Aorta (tissue), 5 donors: ENCODE data around the gene SAE1. TPM values are rescaled to one million over a fixed set of nuclear protein-coding genes. Genes with fewer than 3 reads are reported as not detected.
A peak's percentile ranks its signal among the peaks of the same experiment; 100 is the strongest.

Source experiments
- ATAC-seq: fragments of 200-7000 bp; cut with Tn5 transposase; one replicate; pipeline ENCODE4 v1.9.1; 2022; ENCODE audit warnings: moderate library complexity; ENCODE audit not compliant: low FRiP score
- DNase-seq, 2 donors: peaks; one replicate each; pipeline ENCODE4 v3.0.0-alpha.2; 2020
- H3K27ac ChIP-seq, 2 donors: one replicate each; pipeline ENCODE4 v1.5.1; 2013; ENCODE audit warnings: low read length in 2 of 2, mild to moderate bottlenecking in 2 of 2, moderate library complexity in 2 of 2, control low read depth in 1 of 2, inconsistent platforms in 1 of 2, low read depth in 1 of 2
- H3K27me3 ChIP-seq, 2 donors: one replicate each; pipeline ENCODE4 v1.6.1; 2013; ENCODE audit warnings: control low read depth in 1 of 2, low read length in 1 of 2, mild to moderate bottlenecking in 1 of 2, moderate library complexity in 1 of 2; ENCODE audit not compliant: insufficient read depth in 2 of 2, control insufficient read depth in 1 of 2
- H3K36me3 ChIP-seq, 2 donors: one replicate each; pipeline ENCODE4 v1.6.1; 2013; ENCODE audit warnings: control low read depth in 1 of 2, low read length in 1 of 2, mild to moderate bottlenecking in 1 of 2; ENCODE audit not compliant: insufficient read depth in 2 of 2, control insufficient read depth in 1 of 2
- H3K4me1 ChIP-seq, 2 donors: one replicate each; pipeline ENCODE4 v1.6.1; 2013; ENCODE audit warnings: low read length in 2 of 2, control low read depth in 1 of 2, mild to moderate bottlenecking in 1 of 2, moderate library complexity in 1 of 2; ENCODE audit not compliant: insufficient read depth in 2 of 2, control insufficient read depth in 1 of 2
- H3K4me3 ChIP-seq, 2 donors: one replicate each; pipeline ENCODE4 v1.5.1; 2013; ENCODE audit warnings: low read length in 2 of 2, control low read depth in 1 of 2, mild to moderate bottlenecking in 1 of 2
- H3K9me3 ChIP-seq: one replicate; pipeline ENCODE4 v1.6.1; 2013; ENCODE audit warnings: mild to moderate bottlenecking, low read length; ENCODE audit not compliant: control insufficient read depth
- WGBS, 2 donors: extraction: QIAGEN DNeasy Blood & Tissue Kit; methylation state at CpG; one replicate each; pipeline ENCODE4 v1.1.7; 2013; 5-methylcytosine and 5-hydroxymethylcytosine counted together
- intact Hi-C, 2 donors: fragments of 100-400 bp; cut with DNase I; formaldehyde crosslinking; loops; one replicate each; pipeline versions ENCODE4 v1.14.2 to v1.15.0; 2022
- polyA plus RNA-seq, 2 donors: library from polyadenylated mRNA; stranded (reverse); fragments of 200-250 nt; gene quantifications; one replicate each; pipeline ENCODE4 v1.2.3, GENCODE V29; 2013
- total RNA-seq, 2 donors: library from RNA; stranded (reverse); fragmentation: NEBNext Ultra II Directional; extraction: Animal tissue kit (Norgen Biotek cat#: 25700); gene quantifications; one replicate each; pipeline ENCODE4 v1.2.1, GENCODE V29; 2021
- donor health status: healthy with polysubstance abuse.
- donor health status: Bipolar disorder and iron deficiency.
- donor health status: DM: no; HTN: no; CAD: no.
- donor health status: DM: no; HTN: no; CAD: no.
- donor health status: DM: yes; HTN: yes; CAD: no.

SAE1 gene
- total and polyA plus RNA-seq, 4 donors, result 44.5 to 64.9 (median 54.3) TPM

GRCh38 chr19:47221080-47221841 lies 90.6 kb downstream of the SAE1 start:
- intact Hi-C loops, result no loop called here
- no peak overlapping the region for H3K27ac ChIP-seq
- WGBS, 2 donors, result 71 to 78% methylated on average over 25 to 33 of the region's 33 CpGs

GRCh38 chr19:47221890-47222289 lies 91.3 kb downstream of the SAE1 start:
- Histone ChIP-seq H3K4me3 (no peak overlapping the region), H3K4me1 (no peaks in the 10 kb centered on the region), H3K36me3 (peaks cover 0 to 2% of the 10 kb centered on the region in 2 donors), H3K27me3 (peaks cover 0 to 2% of the 10 kb centered on the region in 2 donors), H3K9me3 (no peaks in the 10 kb centered on the region), H3K27ac (no peak overlapping the region)
- WGBS, 2 donors, result 88 to 92% methylated on average over 11 of the region's 11 CpGs
- intact Hi-C loops, result no loop called here
- DNase-seq, result no peak
- ATAC-seq, result no peak

More at GRCh38 chr19:47221080-47221841, 90.6 kb downstream of the SAE1 start:
- no peaks in the 10 kb centered on the region for H3K4me1 ChIP-seq
- peaks cover 0 to 2% of the 10 kb centered on the region in 2 donors for H3K27me3 ChIP-seq
- no peaks in the 10 kb centered on the region for H3K9me3 ChIP-seq
- H3K36me3 ChIP-seq, result peaks cover 0 to 2% of the 10 kb centered on the region in 2 donors
- ATAC-seq, result no peak
- no peak overlapping the region for H3K4me3 ChIP-seq
- DNase-seq, result no peak

- H3K27me3 ChIP-seq, result peaks cover 0 to 2% of the 10 kb centered on the region in 2 donors
- WGBS, 2 donors, result 3 to 4% methylated on average over 47 to 59 of the region's 59 CpGs
- H3K36me3 ChIP-seq, result no peaks in the 10 kb centered on the region
- intact Hi-C loops, result loop anchor here in 1 of 2 donors (2.0 kb wide), 2 partner anchors 17 to 67 kb away; no protein-coding TSS in a partner anchor
- peak; percentile 90 for ATAC-seq
- H3K4me1 ChIP-seq, result no peaks in the 10 kb centered on the region
- no peaks in the 10 kb centered on the region for H3K9me3 ChIP-seq
- peak overlapping the region; percentile 24 to 41 for H3K4me3 ChIP-seq
- DNase-seq, result peak; percentile 91 to 96
- peak overlapping the region; percentile 94 to 99 for H3K27ac ChIP-seq
Measured at GRCh38 chr19:47225746-47226425, 95.3 kb downstream of the SAE1 start.

- Histone ChIP-seq H3K4me1 (no peaks in the 10 kb centered on the region), H3K9me3 (no peaks in the 10 kb centered on the region), H3K36me3 (no peaks in the 10 kb centered on the region), H3K27me3 (peaks cover 0 to 2% of the 10 kb centered on the region in 2 donors), H3K4me3 (peak overlapping the region; percentile 24 to 41), H3K27ac (peak overlapping the region; percentile 94 to 99)
- intact Hi-C loops, result loop anchor here in 1 of 2 donors (2.0 kb wide), 1 partner anchor 16 kb away; no protein-coding TSS in a partner anchor
- ATAC-seq, result peak; percentile 72
- WGBS, 2 donors, result 8 to 10% methylated on average over 42 to 56 of the region's 56 CpGs
- peak; percentile 90 to 94 for DNase-seq
Measured at GRCh38 chr19:47226426-47227351, 96.1 kb downstream of the SAE1 start.

- no peaks in the 10 kb centered on the region for H3K4me1 ChIP-seq
- 1 to 4% methylated on average over 27 of the region's 27 CpGs for WGBS, 2 donors
- intact Hi-C loops, result loop anchor here in 1 of 2 donors (2.0 kb wide), 1 partner anchor 15 kb away; no protein-coding TSS in a partner anchor
Measured at GRCh38 chr19:47227352-47228167, 96.9 kb downstream of the SAE1 start.

GRCh38 chr19:47228168-47228936 lies 97.7 kb downstream of the SAE1 start:
- H3K27ac ChIP-seq, result peak overlapping the region; percentile 85 to 94
- H3K9me3 ChIP-seq, result no peaks in the 10 kb centered on the region
- no peaks in the 10 kb centered on the region for H3K36me3 ChIP-seq
- H3K4me3 ChIP-seq, result peak overlapping the region; percentile 21 to 38
- no peaks in the 10 kb centered on the region for H3K4me1 ChIP-seq
- DNase-seq, result peak; percentile 71 to 82
- ATAC-seq, result no peak
- 4 to 9% methylated on average over 36 to 50 of the region's 50 CpGs for WGBS, 2 donors
- intact Hi-C loops, result no loop called here
- peaks cover 0 to 2% of the 10 kb centered on the region in 2 donors for H3K27me3 ChIP-seq

More at GRCh38 chr19:47227352-47228167, 96.9 kb downstream of the SAE1 start:
- Histone ChIP-seq H3K27ac (peak overlapping the region; percentile 94 to 99), H3K9me3 (no peaks in the 10 kb centered on the region), H3K27me3 (peaks cover 0 to 2% of the 10 kb centered on the region in 2 donors), H3K4me3 (peak overlapping the region; percentile 21 to 38), H3K36me3 (no peaks in the 10 kb centered on the region)
- peak; percentile 56 for ATAC-seq
- DNase-seq, result peak; percentile 95 to 97

GRCh38 chr19:47228937-47229675 lies 98.5 kb downstream of the SAE1 start:
- peaks cover 0 to 2% of the 10 kb centered on the region in 2 donors for H3K27me3 ChIP-seq
- H3K36me3 ChIP-seq, result no peaks in the 10 kb centered on the region
- intact Hi-C loops, result no loop called here
- no peak for ATAC-seq
- DNase-seq, result no peak
- no peaks in the 10 kb centered on the region for H3K9me3 ChIP-seq
- H3K4me1 ChIP-seq, result no peaks in the 10 kb centered on the region
- WGBS, 2 donors, result 27 to 30% methylated on average over 10 of the region's 10 CpGs
- H3K4me3 ChIP-seq, result peak overlapping the region in 1 of 2 donors; percentile 38
- H3K27ac ChIP-seq, result peak overlapping the region; percentile 75 to 85
